GM13977 (cell line): Measurements from ENCODE around the gene C1QC.

Experiments used
- DNase-seq: peaks from one replicate; pipeline ENCODE4 v3.0.0; 2012; ENCODE audit warnings: low spot score
- CTCF ChIP-seq: IDR thresholded peaks from 2 replicates; pipeline ENCODE4 v1.5.1; 2012; ENCODE audit warnings: mild to moderate bottlenecking, control low read depth; ENCODE audit not compliant: insufficient read depth; ENCODE audit errors: extremely low read depth, missing control alignments
- in situ Hi-C: fragments of 300-500 bp; cut with MboI; formaldehyde crosslinking; loops from one replicate; pipeline ENCODE4 v1.12.0; 2022; ENCODE audit warnings: low sequenced_read_pairs, low pct_unique_long_range_greater_than_20kb, mixed read lengths, inconsistent platforms; ENCODE audit not compliant: unreplicated experiment

C1QC gene

GRCh38 chr1:22650089-22650693 is 6.8 kb downstream of the C1QC start:
- TF ChIP-seq CTCF, result no peak
- in situ Hi-C loops, result no loop called here
- no peak for DNase-seq

- no peak for DNase-seq
- in situ Hi-C loops, result no loop called here
- TF ChIP-seq CTCF, result no peak
Measured at GRCh38 chr1:22651941-22652856, 8.8 kb downstream of the C1QC start.

- no peak for TF ChIP-seq CTCF
- in situ Hi-C loops, result no loop called here
- DNase-seq, result no peak
Measured at GRCh38 chr1:22652881-22653316, 9.5 kb downstream of the C1QC start, which contains the start of gene C1QB. C1QB (plus strand) TSS chr1:22653236; CDS start chr1:22659463, 6,227 bp downstream.

DNA sequence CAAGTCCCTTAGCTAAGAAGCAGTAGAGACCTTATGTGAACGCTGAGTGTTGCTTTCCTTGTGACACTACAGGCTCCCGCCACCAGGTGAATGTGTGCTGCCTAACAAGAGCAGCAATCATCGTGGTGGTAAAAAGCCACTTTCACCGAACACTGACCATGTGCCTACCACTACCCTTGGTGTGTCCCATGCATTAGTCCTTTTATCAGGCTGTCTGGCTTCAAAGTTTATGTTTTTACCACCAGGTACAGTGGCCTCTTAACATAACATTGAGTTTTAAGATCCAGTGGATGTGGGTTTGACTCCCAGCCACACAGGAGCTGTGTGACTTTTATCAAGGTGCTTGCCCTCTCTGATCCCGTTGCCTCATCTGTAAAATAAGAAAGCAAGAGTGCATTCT is 11.3 kb downstream of the C1QC start:
- in situ Hi-C loops, result no loop called here
- TF ChIP-seq CTCF, result no peak
- no peak for DNase-seq

DNA sequence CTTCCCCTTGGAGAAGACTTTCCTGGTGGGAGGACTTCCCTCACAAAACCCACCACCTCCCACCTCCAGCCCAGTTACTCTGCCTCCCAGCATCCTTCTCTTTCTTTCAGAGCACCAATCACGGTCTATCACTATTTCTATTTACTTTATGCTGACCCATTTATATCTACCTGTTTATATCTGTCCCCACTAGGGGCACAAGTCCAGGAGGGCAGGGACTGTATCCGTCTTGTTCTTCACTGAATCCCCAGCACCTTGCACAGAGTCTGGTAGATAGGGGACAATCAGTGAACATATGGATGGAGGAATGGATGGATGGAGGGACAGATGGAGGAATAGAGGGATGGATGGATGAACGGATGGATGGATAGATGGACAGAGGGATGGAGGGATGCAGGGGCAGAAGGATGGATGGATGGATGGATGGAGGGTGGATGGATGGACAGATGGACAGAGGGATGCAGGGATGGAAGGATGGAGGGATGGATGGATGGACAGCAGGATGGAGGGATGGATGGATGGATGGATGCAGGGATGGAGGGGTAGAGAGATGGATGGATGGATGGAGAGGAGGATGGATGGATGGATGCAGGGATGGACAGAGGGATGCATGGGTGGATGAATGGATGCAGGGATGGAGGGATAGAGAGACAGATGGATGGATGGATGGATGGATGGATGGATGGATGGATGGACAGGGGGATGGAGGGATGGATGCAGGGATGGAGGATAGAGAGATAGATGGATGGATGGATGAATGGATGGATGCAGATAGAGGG is 15.1 kb downstream of the C1QC start:
- peak; percentile 21 for TF ChIP-seq CTCF
- no peak for DNase-seq
- in situ Hi-C loops, result no loop called here

GRCh38 chr1:22660716-22661241 is 17.3 kb downstream of the C1QC start:
- no peak for DNase-seq
- no peak for TF ChIP-seq CTCF
- in situ Hi-C loops, result no loop called here
